GM23248 (cell line): ENCODE results near the gene SPATA31E1.

Experiments used
- EZH2 ChIP-seq: fragments of 200-600 bp; sonication (generic); IDR thresholded peaks from 2 replicates; pipeline ENCODE4 v1.6.1; 2018; ENCODE audit warnings: antibody characterized with exemption, mild to moderate bottlenecking; ENCODE audit not compliant: insufficient read depth, poor library complexity, severe bottlenecking
- EZH2phosphoT487 ChIP-seq: fragments of 200-600 bp; sonication (generic); IDR thresholded peaks from 2 replicates; pipeline ENCODE4 v1.6.1; 2018; ENCODE audit warnings: antibody characterized with exemption, moderate library complexity, mild to moderate bottlenecking, low read depth; ENCODE audit not compliant: insufficient read depth

DNA sequence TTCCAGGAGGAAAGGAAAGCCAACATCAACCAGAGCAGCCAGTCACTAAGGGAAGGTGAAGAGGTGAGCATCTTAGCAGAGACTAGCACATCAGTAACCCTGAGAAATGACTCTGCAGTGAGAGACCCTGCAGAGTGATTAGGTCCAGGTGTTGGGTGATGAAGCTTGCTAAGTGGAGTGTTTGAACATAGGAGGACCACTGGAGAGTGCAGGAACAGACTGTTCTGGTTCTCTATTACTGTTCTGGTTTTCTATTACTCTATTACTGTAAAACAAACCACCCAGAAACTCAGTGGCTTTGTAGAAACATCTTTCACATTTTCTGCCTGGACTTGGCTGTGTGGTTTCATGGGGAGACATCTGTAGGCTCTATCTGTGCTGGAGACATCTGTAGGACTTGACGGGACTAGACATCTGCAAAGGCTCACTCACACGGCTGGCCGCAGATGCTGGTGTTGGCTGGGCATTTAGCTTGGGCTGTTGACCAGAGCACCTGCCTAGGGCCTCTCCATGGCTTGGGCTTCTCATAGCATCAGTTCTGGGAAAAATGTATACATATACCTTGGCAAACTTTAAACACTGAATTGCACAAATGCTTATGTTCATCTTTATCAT lies 33.4 kb upstream of the SPATA31E1 start:
- TF ChIP-seq EZH2 = no peak
- no peak for TF ChIP-seq EZH2phosphoT487
